Esophagus muscularis mucosa (tissue), 3 donors: ENCODE measurements around the gene BRDT.

Source experiments
- POLR2A ChIP-seq: fragments of 450-650 bp; IDR thresholded peaks from one replicate; pipeline ENCODE4 v1.6.1; 2017; ENCODE audit warnings: antibody characterized with exemption, moderate library complexity, mild to moderate bottlenecking, low read depth
- TF ChIP-seq, protein P1 (sequence below), 3 experiments: fragments of 200-600 bp in 2 of 3; fragments of 450-650 bp in 1 of 3; sonication (generic) in 2 of 3; IDR thresholded peaks; one replicate each; pipeline ENCODE4 v1.5.1; 2017 to 2019; ENCODE audit warnings: antibody characterized with exemption in 3 of 3, mild to moderate bottlenecking in 2 of 3, moderate library complexity in 1 of 3

DNA sequence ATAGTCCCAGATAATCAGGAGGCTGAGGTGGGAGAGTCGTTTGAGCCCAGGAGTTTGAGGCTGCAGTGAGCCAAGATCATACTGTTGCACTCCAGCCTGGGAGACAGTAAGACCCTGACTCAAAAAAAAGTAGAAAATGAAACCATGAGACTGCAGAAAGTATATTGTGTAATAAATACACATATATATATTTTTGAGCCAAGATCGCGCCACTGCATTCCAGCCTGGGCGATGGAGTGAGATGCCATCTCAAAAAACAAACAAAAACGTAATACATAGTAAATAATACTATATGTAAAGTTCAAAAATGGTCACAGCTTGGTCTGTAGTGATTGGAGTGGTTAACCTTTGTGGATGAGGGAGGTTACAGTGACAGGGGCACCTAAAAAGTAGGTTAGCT is 9.7 kb downstream of the BRDT start:
- no peak for TF ChIP-seq POLR2A
- TF ChIP-seq, protein P1, sequence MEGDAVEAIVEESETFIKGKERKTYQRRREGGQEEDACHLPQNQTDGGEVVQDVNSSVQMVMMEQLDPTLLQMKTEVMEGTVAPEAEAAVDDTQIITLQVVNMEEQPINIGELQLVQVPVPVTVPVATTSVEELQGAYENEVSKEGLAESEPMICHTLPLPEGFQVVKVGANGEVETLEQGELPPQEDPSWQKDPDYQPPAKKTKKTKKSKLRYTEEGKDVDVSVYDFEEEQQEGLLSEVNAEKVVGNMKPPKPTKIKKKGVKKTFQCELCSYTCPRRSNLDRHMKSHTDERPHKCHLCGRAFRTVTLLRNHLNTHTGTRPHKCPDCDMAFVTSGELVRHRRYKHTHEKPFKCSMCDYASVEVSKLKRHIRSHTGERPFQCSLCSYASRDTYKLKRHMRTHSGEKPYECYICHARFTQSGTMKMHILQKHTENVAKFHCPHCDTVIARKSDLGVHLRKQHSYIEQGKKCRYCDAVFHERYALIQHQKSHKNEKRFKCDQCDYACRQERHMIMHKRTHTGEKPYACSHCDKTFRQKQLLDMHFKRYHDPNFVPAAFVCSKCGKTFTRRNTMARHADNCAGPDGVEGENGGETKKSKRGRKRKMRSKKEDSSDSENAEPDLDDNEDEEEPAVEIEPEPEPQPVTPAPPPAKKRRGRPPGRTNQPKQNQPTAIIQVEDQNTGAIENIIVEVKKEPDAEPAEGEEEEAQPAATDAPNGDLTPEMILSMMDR (IDR thresholded peaks at IDR 0.05): no peak
